Measurements from ENCODE around the gene COG5.
A peak's percentile ranks its signal among the peaks of the same experiment; 100 is the strongest.

Gene COG5

DNA sequence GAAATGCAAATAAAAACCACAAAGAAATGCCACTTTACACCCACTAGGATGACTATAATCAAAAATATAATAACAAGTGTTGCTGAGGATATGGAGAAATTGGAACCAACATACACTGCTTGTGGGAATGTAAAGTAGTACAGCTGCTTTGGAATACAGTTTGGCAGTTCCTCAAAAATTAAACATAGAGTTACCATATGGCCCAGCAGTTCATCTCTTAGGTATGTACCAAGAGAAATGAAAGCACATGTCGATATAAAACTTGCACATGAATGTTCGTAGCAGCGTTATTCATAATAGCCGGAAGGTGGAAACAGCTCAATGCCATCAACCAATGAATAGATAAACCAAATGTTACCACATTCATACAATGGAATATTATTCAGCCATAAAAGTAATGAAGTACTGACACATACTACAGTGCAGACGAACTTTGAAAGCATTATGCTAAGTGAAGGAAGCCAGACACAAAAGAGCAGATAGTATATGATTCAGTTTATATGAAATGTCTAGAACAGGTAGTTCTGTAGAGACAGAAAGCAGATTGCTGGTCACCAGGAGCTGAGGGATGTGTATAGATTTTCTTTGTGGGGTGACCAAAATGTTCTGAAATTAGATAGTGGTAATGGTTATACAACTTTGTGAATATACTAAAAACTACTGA is 28.8 kb upstream of the COG5 start:
- TF ChIP-seq CTCF (conservative IDR thresholded peaks at IDR 0.05; ENCODE audit: low read length): no peak
- H3K4me3 ChIP-seq (ENCODE audit: low read length): no peak overlapping the region
- peak; percentile 95 for DNase-seq (ENCODE audit: low read depth)

GRCh38 chr7:107591421-107591820 is 27.7 kb upstream of the COG5 start:
- TF ChIP-seq CTCF (conservative IDR thresholded peaks at IDR 0.05; ENCODE audit: low read length): no peak
- peak; percentile 32 for DNase-seq (ENCODE audit: low read depth)
- no peak overlapping the region for H3K4me3 ChIP-seq (ENCODE audit: low read length)

DNA sequence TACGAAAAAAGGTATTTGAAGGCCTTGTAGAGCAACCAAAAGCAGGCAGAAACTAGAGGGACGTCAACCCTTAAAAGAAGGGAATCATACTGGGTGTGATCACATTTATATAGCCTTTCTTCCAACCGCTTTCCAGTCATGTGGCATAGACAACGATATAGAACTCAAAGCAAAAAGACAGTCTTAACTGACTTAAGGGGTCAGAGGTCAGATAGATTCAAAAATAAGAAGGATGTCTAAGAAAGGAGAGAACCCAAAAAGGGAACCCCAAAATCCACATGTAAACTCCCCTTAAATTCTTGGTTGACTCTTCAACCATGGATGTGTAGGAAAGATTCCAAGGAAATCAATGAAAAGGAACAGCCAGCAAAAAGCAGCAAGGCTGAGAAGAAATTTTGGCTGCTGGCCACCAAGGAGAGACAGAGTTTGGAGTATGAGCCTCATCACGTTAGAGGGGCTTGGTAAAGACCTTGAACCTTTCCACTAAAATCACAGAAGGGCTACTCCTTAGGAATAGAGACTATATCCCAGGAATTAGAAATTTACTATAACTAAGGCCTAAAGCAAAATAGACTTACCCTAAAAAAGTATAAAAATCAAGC is 24.9 kb upstream of the COG5 start:
- TF ChIP-seq CTCF (conservative IDR thresholded peaks at IDR 0.05; ENCODE audit: low read length): no peak
- DNase-seq (ENCODE audit: low read depth): no peak
- H3K4me3 ChIP-seq (ENCODE audit: low read length): no peak overlapping the region

DNA sequence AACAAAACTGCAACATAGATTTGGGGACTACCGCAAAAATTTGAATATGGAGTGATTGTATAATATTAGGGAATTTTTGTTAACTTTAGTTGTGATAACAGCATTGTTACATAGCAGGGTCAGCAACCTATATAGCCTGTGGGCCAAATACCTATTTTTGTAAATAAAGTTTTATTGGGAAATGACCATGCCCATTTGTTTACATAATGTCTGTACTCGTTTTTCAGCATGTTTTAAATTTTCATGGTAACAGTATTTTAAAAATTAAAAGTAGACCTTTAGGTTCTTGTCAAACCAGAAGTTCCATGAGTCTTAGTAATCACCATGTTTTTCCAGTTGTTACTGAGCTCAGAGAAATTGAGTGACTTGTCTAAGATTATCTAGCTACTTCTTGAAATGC is 21.0 kb upstream of the COG5 start:
- H3K4me3 ChIP-seq (ENCODE audit: low read length): no peak overlapping the region
- no peak for DNase-seq (ENCODE audit: low read depth)
- no peak for TF ChIP-seq CTCF (conservative IDR thresholded peaks at IDR 0.05; ENCODE audit: low read length)

DNA sequence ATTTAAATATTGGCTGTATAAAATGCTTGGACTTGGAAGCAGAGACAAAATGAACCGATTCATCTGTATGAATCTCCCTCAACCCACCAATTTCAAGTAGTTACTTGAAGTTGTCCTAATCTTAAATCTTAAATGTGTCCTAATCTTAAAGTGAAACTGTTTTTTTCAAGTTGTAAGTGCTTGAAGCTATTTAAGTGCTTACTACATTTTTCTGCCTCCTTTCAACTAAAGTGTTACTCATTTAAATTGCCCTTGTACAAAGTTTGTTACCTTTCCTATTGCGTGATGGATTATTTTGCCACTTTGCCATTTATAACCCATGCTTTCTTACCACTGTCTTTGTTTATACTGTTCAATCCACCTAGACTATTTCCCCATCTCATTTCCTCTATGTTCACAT is 19.2 kb upstream of the COG5 start:
- no peak for DNase-seq (ENCODE audit: low read depth)
- no peak for TF ChIP-seq CTCF (conservative IDR thresholded peaks at IDR 0.05; ENCODE audit: low read length)
- no peak overlapping the region for H3K4me3 ChIP-seq (ENCODE audit: low read length)

DNA sequence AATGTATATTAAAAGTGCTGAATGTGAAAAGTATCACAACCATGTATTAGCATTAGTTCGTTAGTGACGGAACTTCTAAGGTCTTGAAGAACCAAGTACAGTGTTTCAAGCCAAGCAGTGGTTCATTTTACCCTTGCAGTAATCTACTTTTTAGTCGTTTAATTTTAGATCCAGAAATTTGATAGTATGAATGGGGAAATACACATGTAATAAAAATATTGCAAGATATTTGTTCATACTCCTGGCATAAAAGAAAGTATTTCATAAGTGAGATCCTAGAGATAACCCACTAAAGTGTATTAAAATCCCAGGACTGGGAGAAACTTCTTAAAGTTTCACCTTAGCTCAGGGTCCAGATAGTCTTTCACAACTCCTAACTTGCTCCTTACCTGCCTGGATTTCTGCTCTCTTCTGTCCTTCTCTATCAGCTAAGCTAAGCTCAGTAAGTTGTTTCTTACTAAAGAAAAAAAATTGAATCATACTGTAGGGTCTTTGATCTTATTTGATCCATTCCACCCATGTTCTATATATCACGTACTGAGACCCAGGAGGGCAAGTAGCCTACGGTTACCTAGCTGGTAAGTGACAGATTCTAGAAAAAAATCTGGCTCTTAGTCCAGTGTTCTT is 17.8 kb upstream of the COG5 start:
- peak overlapping the region; percentile 84 for H3K4me3 ChIP-seq (ENCODE audit: low read length)
- peak; percentile 20 for DNase-seq (ENCODE audit: low read depth)
- TF ChIP-seq CTCF (conservative IDR thresholded peaks at IDR 0.05; ENCODE audit: low read length): no peak
